AG04449 (cell line): ENCODE measurements around the gene DOK5.

Experiments
- CTCF ChIA-PET: fragments of 350-600 bp; formaldehyde crosslinking; extraction: SDS; loops from one replicate; lab custom pipeline; 2021; ENCODE audit warnings: antibody characterized with exemption; lab: Yijun Ruan, JAX
- POLR2A ChIA-PET: fragments of 400-600, 350-600 bp; formaldehyde crosslinking; extraction: SDS; loops from one replicate; lab custom pipeline; 2020; ENCODE audit warnings: antibody characterized with exemption, inconsistent platforms; lab: Yijun Ruan, JAX
- DNase-seq: peaks from one replicate; pipeline ENCODE4 v3.0.0-alpha.2; 2010; ENCODE audit warnings: low read depth, low spot score
- H3K4me3 ChIP-seq: 2 replicates; pipeline ENCODE4 v1.5.1; 2011; ENCODE audit warnings: low read depth, mild to moderate bottlenecking, control low read depth, low read length
- TF ChIP-seq, protein P1 (sequence below): IDR thresholded peaks from one replicate; pipeline ENCODE4 v1.5.1; 2011; ENCODE audit warnings: mild to moderate bottlenecking, moderate library complexity, low read length, control low read depth, inconsistent platforms; ENCODE audit not compliant: insufficient read depth; ENCODE audit errors: missing control alignments

Gene DOK5

DNA sequence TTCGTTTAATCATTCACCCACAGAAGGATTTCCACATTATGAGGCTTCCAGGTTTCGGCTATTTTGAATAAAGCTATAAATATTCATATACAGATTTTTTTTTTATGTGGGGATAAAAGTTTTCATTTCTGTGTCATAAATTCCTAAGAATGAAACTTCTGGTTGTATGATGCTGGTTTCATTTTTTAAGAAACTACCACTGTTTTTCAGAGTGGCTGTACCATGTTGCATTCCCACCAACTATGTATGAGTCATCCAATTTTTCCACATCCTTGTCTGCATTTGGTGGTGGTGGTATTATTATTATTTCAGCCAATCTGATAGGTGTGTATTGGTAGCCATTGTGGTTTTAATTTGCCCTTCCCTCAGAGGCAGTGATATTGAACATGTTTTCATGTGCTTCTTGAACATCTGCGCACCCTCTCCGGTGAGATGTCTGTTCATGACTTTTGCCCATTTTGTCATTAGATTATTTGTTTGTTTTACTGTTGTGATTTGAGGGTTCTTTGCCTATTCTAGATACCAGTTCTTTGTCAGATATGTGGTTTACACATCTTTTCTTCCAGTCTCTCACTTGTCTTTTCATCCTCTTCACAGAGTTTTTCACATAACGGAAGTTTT is 75.5 kb downstream of the DOK5 start:
- H3K4me3 ChIP-seq = no peak overlapping the region
- no peak for DNase-seq
- POLR2A ChIA-PET = interaction anchor here (0.7 kb wide), 1 partner anchor 338 kb away, joined by 3 read pairs; no protein-coding TSS in a partner anchor
- CTCF ChIA-PET = no interaction called here
- TF ChIP-seq, protein P1, sequence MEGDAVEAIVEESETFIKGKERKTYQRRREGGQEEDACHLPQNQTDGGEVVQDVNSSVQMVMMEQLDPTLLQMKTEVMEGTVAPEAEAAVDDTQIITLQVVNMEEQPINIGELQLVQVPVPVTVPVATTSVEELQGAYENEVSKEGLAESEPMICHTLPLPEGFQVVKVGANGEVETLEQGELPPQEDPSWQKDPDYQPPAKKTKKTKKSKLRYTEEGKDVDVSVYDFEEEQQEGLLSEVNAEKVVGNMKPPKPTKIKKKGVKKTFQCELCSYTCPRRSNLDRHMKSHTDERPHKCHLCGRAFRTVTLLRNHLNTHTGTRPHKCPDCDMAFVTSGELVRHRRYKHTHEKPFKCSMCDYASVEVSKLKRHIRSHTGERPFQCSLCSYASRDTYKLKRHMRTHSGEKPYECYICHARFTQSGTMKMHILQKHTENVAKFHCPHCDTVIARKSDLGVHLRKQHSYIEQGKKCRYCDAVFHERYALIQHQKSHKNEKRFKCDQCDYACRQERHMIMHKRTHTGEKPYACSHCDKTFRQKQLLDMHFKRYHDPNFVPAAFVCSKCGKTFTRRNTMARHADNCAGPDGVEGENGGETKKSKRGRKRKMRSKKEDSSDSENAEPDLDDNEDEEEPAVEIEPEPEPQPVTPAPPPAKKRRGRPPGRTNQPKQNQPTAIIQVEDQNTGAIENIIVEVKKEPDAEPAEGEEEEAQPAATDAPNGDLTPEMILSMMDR = no peak

DNA sequence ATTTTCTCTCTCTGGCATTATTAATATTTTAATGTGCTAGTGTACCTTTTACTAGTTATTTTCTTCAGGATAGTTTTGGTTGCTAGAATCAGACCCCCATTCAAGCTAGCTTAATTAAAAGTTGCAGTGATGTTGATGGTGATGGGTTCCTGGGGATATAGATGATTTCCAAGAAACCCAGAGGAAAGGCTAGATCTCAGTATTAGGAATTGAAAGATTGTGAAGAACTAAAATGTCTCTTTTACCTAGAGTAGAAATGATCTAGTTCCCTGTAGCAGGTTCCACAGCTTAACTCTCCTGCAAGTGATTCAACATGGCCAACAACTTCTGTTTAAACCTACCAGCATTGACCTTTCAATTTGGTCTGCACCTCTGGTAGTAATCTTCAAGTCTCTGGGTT is 78.6 kb downstream of the DOK5 start:
- ChIA-PET POLR2A (no interaction called here), CTCF (no interaction called here)
- TF ChIP-seq, protein P1 = no peak
- no peak for DNase-seq
- H3K4me3 ChIP-seq = no peak overlapping the region

DNA sequence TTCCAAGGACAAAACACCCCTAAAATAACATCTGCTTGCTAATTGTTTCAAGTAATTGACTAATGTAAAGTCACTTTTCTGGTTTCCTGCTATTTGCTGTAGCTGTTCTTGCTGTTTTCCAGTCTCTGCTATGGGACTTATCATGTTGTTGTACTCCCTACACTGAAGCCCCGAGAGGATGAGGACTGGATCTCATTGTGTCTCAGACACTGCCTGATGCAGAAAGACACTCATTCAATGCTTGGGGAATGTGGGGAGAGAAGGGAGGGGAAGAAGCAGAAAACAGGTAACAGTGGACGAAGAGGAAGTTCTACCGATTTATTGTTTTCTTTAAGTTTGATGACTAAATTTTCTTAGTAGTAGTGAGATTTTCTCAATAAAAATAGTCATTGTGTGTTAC is 79.8 kb downstream of the DOK5 start:
- no peak for DNase-seq
- no peak overlapping the region for H3K4me3 ChIP-seq
- ChIA-PET CTCF (interaction anchor here (0.9 kb wide), 1 partner anchor 8 kb away, joined by 3 read pairs; no protein-coding TSS in a partner anchor), POLR2A (no interaction called here)
- TF ChIP-seq, protein P1 = no peak

DNA sequence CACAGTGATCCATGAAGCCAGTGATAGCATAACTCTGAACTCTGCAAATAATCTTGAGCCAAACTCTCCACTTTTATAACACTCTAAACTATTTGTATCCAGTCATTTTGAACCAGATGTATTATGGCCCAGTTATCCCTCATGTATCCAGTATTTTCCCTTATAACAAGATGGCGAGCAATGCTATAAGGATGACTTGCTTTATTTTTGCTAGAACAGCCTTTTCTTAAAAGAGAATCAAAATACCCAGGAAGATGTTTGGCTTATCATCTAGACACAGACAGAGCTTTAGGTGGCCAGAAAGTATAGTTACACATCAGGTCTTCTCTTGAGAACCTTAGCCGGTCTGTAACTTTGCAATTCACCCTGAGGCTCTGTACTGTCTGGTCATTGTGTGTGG is 81.0 kb downstream of the DOK5 start:
- ChIA-PET CTCF (no interaction called here), POLR2A (no interaction called here)
- H3K4me3 ChIP-seq = no peak overlapping the region
- no peak for DNase-seq
- TF ChIP-seq, protein P1 = no peak

DNA sequence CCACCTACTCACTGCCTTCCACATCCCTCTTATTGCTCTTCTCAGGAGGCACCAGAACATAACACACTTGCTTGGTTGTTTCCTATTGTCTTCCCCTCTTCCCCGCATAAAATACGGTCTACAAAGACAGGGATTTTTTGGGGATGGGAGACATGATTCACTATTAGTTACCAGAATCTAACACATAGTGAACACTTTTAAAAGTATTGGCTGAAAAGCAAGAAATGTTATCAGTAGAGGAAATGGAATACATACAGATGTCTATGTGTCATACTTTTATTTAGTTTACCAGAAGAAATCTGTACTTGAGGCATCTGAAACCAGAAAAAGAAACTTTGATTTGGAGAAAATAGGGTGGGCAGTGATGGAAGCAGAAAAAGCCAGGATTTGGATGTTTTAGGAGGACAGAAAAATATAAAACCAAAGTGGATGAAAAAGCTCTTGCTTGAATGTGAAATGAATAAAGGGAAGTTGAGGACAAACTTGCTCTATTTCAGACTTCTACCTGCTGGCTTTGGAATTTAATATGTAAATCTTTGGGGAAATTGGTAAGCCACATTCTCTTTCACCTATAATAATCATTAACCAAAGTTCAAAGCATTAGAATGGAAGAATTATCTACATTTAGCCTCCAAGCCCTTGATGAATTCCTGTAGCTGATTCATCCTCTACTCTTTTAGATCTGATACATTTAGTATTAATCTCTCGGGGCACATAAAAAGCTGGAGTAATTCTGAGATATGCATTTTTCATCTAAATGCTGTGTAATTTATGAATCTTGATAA is 82.6 kb downstream of the DOK5 start:
- CTCF ChIA-PET = no interaction called here
- DNase-seq = no peak
- POLR2A ChIA-PET = no interaction called here
- H3K4me3 ChIP-seq = no peak overlapping the region
- TF ChIP-seq, protein P1 = no peak

DNA sequence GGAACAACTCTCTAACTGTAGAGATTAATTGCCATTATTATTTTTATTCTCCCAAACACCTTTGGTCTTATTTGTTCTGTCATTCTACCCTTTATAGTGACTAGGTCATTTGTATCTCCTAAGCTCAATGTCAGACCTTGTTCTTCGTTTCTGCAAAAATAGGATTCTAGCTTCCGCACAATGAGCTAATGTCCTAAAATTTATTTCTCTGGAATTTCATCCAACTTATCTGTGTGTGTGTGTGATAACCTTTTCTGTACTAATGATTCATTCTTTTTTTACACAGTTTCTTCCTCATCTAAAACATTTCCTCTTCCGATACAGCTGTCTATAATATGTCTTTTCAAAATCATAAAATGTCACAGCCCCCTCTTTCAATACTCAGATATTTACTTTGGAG is 84.5 kb downstream of the DOK5 start:
- DNase-seq = no peak
- ChIA-PET CTCF (no interaction called here), POLR2A (no interaction called here)
- no peak overlapping the region for H3K4me3 ChIP-seq
- TF ChIP-seq, protein P1 = no peak
